GM18517 (cell line): ENCODE results near the gene PRELP.
"Not testable (repeated sequence)": the region's sequence is repeated elsewhere in the genome, so short reads cannot be mapped to it uniquely, and the experiment has no call there.

Experiments used
- ATAC-seq: cut with Tn5 transposase; IDR thresholded peaks from one replicate; pipeline ENCODE4 v1.9.1; 2021; ENCODE audit warnings: mild to moderate bottlenecking, moderate library complexity; ENCODE audit not compliant: unreplicated experiment

PRELP gene

GRCh38 chr1:203453616-203454015 is 22.0 kb upstream of the PRELP start:
- no peak for ATAC-seq

GRCh38 chr1:203454986-203455471 is 20.6 kb upstream of the PRELP start:
- no peak for ATAC-seq

DNA sequence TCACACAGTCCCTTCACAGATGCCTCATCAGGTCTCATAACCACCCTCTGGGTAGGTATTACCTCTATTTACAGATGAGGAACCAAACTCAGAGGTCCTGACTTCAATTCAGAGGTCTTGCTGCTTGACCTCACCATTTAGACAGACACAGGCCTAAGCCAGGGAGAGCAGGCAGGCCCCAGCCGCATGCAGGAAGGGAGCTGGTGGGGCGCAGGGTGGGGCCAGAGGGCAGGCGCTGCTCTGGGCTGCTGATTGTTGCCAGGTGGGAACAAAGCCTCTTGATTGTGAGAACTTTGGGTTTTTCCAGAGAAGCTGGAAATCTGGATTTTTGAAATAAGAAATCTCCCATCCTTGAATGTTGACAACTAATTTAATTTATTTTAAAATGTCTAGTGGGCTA is 19.9 kb upstream of the PRELP start:
- ATAC-seq = no peak

- ATAC-seq = no peak
Measured at GRCh38 chr1:203456577-203456976, 19.0 kb upstream of the PRELP start.

GRCh38 chr1:203458078-203458477 is 17.5 kb upstream of the PRELP start:
- no peak for ATAC-seq

- no peak for ATAC-seq
Measured at GRCh38 chr1:203459671-203460201, 15.9 kb upstream of the PRELP start.

- ATAC-seq = no peak
Measured at GRCh38 chr1:203461717-203462116, 13.9 kb upstream of the PRELP start.

GRCh38 chr1:203462143-203462542 is 13.5 kb upstream of the PRELP start:
- no peak for ATAC-seq

GRCh38 chr1:203462878-203463277 is 12.7 kb upstream of the PRELP start:
- no peak for ATAC-seq

DNA sequence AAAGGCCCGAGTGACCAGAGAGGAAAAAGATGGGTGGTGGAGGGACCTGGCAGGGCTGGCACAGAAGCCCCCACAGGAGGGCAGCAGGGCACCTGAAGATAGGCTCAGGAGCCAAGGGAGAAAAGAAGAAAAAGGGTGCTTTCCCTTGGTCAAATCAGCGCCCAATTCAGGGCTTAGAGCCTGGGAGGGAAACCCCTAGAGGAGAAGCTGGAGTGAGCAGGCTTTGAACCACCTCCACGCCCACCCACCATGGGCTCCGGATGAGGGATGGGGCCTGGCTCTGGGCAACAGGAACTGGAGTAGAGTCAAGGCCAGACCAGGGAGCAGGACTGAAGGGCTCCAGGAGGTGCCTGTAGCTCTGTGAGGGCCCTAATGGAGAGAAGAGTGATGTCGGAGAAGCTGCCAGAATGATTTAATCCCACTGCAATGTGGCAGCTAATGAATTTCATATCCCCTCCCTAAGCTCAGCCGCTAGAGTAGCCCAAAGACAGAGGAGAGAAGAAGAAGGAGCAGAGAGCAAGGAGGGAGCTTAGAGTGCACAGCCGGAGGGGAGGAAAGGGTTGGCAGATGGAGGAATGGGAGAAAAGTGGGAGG is 12.0 kb upstream of the PRELP start:
- no peak for ATAC-seq

- ATAC-seq = no peak
Measured at GRCh38 chr1:203464226-203464625, 11.4 kb upstream of the PRELP start.

GRCh38 chr1:203464743-203465142 is 10.9 kb upstream of the PRELP start:
- ATAC-seq = no peak

GRCh38 chr1:203465146-203465798 is 10.3 kb upstream of the PRELP start:
- no peak for ATAC-seq

GRCh38 chr1:203465948-203466347 is 9.7 kb upstream of the PRELP start:
- ATAC-seq = no peak

GRCh38 chr1:203466906-203467549 is 8.6 kb upstream of the PRELP start:
- not testable (repeated sequence) for ATAC-seq

DNA sequence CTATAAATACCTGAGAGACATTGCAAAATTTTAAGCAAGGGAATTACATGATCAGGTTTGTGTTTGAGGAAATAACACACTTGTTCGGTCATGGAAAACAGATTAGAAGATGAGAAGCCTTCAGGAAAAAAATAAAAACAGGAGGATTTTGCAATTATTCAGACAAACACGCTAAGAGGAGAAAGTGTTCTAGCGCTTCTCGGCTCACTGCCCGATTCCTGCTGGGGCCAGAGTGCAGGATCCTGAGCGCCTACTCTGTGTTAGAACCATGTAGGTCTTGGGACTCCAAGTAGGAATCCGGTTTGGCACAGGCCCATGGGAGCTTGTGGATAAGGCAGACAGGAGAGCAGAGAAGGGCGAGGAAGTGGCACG is 8.1 kb upstream of the PRELP start:
- no peak for ATAC-seq

DNA sequence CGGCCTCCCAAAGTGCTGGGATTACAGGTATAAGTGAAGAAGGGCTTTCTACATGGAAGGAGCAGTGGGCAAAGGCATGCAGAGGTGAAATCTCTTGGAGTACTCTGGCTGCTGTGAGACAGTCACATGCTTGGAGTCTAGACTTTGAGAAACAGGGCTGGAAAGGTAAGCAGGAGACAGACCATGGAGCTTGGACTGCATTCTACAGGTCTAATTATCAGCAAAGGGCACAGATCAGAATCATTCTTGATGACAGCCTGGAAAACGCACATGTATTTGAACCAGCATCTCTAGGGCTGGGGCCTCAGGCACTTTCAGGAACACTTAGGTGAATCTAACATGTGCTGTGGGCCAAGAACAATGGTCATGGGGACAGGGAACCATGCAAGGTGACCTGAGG is 7.3 kb upstream of the PRELP start:
- no peak for ATAC-seq

DNA sequence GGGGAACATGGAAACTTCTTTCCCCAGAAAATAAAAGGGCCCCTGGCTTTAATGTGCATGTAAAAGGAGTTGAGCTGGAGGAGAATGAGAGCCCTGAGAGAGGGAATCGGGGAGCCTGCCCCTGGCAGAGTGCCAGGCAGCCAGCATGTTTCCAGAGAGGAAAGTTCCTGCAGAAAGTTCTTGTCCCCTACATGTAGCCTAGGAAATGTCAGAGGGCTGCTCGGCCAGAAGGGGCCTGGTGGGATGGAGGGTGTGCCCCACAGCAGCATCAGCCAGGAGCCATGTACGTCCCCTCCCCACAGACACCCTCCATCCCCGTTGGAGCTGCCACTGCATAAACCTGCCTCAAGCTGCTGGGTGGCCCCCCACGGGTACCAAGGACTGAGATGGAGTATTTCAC is 5.4 kb upstream of the PRELP start:
- no peak for ATAC-seq

- ATAC-seq = no peak
Measured at GRCh38 chr1:203471841-203472240, 3.8 kb upstream of the PRELP start.

- no peak for ATAC-seq
Measured at GRCh38 chr1:203473281-203473680, 2.3 kb upstream of the PRELP start.

GRCh38 chr1:203473781-203474305 is 1.8 kb upstream of the PRELP start:
- ATAC-seq = no peak
